Measurements from ENCODE around the gene TM9SF4. TPM values are rescaled to one million over a fixed set of nuclear protein-coding genes. Genes with fewer than 3 reads are reported as not detected.

The TM9SF4 gene
- total RNA-seq, 1 experiment from 2014 or later = 77.4 TPM

DNA sequence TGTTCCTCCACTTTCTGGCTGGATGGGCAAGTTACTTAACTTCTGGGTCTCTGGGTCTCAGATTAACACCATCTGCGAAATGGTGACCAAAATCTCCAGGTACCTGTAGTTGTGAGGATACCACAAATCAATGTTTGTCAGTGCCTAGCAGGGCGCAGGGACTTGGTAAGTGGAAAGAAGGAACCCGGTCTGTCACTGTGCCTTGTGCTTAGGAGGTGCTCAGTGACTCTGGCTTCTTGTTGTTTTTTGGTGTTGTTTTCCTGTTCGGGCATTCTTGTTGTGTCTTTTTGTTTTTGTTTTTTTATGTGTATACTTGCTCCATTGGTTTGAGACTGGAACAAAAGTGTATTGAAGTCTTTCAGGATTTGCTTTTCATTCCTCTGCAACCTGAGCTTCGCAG, 17.8 kb downstream of the TM9SF4 start:
- no peak for DNase-seq (ENCODE audit: low read depth)

DNA sequence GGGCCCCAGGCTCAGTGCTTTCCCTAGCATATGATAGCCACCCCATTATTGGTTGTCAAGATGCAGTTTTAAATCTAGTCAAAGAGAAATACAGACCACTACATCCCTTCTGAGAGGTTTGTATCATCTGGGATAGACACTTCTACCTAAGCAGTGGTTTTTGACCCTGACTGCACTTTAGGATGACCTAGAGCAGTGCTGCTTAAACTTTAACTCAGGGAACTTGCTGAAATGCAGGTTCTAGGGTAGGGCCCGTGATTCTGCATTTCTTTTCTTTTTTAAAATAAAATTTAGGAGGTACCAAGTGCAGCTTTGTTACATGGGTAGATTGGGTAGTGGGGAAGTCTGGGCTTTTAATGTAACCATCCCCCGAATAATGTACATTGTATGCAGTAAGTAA, 18.7 kb downstream of the TM9SF4 start:
- no peak for DNase-seq (ENCODE audit: low read depth)

DNA sequence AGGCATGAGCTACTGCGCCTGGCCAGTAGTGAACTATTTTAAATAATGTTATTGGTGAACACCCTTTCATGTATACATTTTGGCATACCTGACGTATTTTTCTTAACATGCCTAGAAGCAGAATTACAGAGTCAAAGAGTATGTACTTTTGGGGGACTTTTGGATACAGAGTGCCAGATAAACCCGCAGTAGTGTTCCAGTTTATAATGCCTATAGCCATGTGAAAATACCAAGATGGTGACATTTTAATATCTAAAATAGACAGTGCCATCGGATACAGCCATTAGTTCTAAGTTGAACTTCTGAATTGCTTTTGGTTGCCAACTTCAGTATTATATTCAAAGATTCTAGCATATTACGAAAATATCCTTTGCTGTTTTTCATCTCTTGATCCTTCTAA, 20.3 kb downstream of the TM9SF4 start:
- no peak for DNase-seq (ENCODE audit: low read depth)

GRCh38 chr20:32130352-32130751, 20.8 kb downstream of the TM9SF4 start:
- no peak for DNase-seq (ENCODE audit: low read depth)

- DNase-seq (ENCODE audit: low read depth) = no peak
Observed at GRCh38 chr20:32130965-32131364, 21.5 kb downstream of the TM9SF4 start.

DNA sequence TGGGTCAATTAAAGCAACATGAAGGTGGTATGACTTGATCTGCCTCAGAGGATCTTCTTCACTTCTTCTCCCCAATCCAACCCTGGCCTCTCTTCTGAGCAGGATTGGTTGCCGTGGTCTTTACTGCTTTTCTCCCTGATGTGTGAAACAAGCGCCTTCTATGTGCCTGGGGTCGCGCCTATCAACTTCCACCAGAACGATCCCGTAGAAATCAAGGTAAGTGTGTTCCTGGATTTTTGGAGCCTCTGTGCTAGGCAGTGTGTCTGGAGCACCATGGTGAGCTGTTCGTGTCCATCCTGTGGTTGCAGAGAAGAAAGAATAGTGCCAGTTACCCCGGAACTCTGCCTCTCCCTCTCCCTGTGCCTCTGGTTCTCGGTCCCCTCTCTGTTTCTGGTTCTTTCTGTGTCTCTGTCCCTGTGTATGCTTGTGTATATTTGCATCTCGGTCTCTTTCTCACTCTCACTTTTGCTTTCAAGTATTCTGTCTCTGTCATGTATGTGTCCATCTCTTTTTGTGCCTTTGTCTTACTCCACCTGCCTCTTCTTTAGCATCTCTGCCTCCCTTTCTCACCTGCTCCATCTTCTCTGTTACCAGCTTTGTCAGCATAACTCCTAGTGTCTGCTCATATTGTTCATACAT, 23.5 kb downstream of the TM9SF4 start:
- no peak for DNase-seq (ENCODE audit: low read depth)

GRCh38 chr20:32134026-32134425, 24.5 kb downstream of the TM9SF4 start:
- DNase-seq (ENCODE audit: low read depth) = no peak

DNA sequence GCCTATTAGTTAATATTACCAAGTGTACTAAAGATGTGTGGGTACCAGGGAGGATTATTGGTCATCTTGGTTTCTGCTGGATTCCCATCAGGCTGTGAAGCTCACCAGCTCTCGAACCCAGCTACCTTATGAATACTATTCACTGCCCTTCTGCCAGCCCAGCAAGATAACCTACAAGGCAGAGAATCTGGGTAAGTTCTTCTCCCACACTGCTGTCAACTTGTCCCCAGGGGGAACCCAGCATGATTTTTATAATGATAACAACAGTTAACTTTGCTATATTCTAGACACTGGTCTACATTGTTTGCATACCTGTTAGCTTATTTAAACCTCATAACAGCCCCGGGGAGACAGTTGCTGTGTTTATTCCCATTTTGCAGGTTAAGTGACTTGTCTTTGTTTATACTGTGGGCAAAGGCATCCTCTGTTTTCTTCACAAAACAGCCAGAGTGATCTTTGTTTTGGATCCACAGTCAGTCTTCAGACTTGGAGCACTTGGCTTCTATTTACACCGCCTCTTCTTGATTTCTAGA, 26.5 kb downstream of the TM9SF4 start:
- DNase-seq (ENCODE audit: low read depth) = peak; percentile 72

DNA sequence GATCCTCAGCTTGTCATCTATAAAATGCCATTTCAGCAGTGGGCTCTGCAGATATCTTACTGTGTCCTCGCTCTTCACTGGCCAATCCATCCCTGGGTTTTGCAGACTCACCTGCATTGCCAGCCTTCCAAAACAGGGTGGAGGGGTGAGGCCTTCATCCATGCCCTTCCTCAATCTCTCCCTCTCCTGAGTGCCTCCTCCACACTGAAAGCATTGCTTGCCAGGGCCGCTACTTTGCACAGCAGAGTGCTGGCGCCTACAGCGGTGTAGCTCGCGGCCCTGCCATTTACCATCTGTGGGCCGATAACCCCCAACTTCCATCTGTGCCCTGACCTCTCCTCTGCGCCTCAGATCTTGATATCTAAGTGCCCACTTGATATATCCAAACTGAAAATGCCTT, 29.4 kb downstream of the TM9SF4 start:
- DNase-seq (ENCODE audit: low read depth) = no peak

GRCh38 chr20:32139947-32140346, 30.4 kb downstream of the TM9SF4 start:
- DNase-seq (ENCODE audit: low read depth) = no peak

DNA sequence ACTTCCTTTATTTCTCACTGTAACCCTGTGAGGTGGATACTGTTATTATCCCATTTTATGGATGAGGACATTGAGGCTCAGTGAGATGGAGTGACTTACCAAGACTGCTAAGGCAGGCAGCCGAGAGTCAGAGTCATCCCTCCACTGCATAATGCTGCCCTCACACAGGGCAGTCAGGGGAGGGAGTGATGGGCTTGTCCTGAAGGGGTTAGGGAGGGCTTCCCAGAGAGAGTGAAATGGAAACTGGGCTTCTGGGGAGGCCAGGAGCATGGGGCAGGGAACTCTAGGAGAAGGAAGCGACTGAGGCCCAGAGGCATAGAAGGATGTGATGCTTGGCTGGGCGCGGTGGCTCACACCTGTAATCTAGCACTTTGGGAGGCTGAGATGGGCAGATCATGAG, 31.1 kb downstream of the TM9SF4 start:
- DNase-seq (ENCODE audit: low read depth) = no peak

DNA sequence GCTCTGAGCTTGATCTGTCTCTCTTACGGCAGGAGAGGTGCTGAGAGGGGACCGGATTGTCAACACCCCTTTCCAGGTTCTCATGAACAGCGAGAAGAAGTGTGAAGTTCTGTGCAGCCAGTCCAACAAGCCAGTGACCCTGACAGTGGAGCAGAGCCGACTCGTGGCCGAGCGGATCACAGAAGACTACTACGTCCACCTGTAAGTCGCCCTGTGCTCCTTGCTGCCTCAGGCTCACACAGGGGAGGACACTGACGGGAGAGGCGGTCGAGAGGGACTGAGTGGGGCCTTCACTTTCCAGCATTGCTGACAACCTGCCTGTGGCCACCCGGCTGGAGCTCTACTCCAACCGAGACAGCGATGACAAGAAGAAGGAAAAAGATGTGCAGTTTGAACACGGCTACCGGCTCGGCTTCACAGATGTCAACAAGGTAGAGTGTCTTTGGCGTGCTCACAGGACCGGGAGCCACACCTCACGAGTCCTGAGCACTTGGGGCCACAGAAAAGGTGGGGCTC, 32.0 kb downstream of the TM9SF4 start:
- no peak for DNase-seq (ENCODE audit: low read depth)

GRCh38 chr20:32142088-32142487, 32.6 kb downstream of the TM9SF4 start:
- DNase-seq (ENCODE audit: low read depth) = no peak

- DNase-seq (ENCODE audit: low read depth) = no peak
Observed at GRCh38 chr20:32142991-32143390, 33.5 kb downstream of the TM9SF4 start.

- DNase-seq (ENCODE audit: low read depth) = no peak
Observed at GRCh38 chr20:32144898-32145662, 35.6 kb downstream of the TM9SF4 start.

DNA sequence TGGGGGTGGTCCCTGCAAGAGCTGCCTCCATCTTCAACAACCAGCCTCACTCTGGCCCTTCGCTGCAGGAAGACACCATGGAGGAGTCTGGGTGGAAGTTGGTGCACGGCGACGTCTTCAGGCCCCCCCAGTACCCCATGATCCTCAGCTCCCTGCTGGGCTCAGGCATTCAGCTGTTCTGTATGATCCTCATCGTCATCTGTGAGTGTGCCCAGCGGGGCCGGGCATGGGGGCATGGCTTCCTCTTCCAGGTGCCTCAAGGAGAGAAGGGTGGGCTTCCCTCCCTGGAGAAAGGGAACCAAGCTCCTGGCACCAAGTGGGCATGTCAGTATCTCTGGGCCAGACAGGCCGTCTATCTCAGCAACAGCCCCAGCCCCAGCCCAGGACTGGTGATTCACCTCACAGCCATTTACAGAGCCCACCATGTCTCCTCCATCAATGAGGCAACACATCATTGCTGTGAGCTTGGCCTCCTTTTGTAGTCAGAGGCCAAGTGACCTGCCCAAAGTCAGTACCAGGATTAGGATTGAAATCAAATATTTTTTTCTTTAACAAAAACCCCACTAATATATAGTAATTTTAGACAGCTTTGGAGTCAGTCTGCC, 40.2 kb downstream of the TM9SF4 start:
- DNase-seq (ENCODE audit: low read depth) = no peak

GRCh38 chr20:32150291-32150848, 40.9 kb downstream of the TM9SF4 start:
- DNase-seq (ENCODE audit: low read depth) = no peak

- no peak for DNase-seq (ENCODE audit: low read depth)
Observed at GRCh38 chr20:32152421-32153155, 43.1 kb downstream of the TM9SF4 start.

DNA sequence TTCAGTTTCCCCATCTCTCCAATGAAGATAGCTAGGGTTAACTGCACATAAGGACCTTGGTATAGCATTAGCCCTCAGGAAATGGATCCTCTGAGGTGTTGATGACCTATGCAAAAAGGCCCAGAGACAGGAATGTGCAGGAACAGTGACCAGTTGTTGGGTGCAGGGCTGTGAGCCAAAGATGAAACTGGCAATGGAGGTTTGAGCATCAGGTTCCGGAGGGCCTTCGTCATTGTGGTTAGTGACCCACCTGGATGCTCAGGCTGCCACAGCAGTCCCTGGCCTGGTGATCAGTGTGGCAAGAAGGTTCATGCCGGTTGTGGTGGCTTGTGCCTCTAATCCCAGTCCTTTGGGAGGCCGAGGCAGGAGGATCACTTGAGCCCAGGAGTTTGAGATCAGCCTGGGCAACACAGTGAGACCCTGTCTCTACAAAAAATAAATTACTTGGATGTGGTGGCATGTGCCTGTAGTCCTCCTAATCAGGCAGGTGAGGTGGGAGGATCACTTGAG, 43.7 kb downstream of the TM9SF4 start:
- no peak for DNase-seq (ENCODE audit: low read depth)

DNA sequence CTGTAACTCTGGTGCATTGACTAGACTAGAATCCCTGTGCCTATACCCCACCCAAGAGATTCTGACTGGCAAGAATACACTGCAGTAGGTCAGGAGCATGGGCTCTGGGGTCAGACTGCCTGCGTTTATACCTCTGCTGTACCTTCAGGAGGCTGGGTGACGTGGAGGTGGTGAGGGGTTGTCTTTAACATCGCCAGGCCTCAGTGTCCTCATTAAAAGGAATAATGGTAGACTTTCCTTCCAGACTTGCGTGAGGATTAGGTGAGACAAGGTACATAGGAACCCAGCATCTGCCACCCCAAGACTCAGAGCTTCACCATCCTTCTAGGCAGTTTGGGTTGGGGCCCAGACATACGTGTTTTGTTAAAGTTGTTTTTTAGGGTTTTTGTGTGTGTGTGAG, 44.3 kb downstream of the TM9SF4 start:
- DNase-seq (ENCODE audit: low read depth) = no peak

Measured in M059J (cell line).